NB4 (cell line): ENCODE data around the gene MCF2L.

Experiments
- MAX ChIP-seq: IDR thresholded peaks from 2 replicates; pipeline ENCODE4 v1.6.1; 2011; ENCODE audit warnings: low read depth, low read length
- POLR2A ChIP-seq: IDR thresholded peaks from 2 replicates; pipeline ENCODE4 v1.6.1; 2011; ENCODE audit warnings: mild to moderate bottlenecking; ENCODE audit not compliant: insufficient read length; ENCODE audit errors: extremely low read depth
- TF ChIP-seq, protein P1 (sequence below): IDR thresholded peaks from one replicate; pipeline ENCODE4 v1.5.1; 2012; ENCODE audit warnings: low read depth, low read length

DNA sequence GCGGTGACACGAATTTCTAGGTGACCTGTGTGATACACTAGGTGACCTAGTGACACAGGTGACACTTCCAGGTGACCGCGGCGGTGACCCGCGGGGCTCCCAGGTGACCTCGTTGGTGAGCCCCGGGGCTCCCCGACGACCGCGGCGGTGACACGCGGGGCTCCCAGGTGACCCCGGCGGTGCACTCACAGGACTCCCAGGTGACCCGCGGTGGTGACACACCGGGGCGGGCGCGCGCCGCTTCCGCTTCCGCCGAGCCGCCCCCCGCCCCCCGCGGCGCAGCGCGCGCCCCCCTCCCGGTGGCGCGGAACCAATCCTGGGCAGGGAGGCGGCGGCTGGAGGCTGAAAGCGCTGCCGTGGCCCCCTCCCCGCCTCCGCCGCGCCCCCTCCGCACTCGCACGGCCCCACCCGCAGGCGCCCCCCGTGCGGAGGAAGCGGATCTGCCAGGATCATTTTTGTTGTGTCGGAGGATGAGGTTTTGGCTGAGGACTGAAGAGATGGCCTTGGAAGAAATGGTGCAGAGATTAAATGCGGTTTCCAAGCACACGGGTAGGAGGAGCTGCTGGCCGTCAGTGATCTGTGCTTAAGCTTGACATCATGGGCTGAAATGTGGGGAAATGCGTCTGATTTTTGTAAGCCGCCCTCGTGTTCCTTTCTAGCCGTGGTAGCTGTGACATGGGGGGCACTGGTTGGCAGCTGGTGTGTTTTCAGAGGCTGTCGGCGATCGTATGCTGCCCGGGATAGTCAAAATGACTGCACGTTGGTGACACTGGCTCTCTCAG lies at the start of gene MCF2L:
- TF ChIP-seq, protein P1, sequence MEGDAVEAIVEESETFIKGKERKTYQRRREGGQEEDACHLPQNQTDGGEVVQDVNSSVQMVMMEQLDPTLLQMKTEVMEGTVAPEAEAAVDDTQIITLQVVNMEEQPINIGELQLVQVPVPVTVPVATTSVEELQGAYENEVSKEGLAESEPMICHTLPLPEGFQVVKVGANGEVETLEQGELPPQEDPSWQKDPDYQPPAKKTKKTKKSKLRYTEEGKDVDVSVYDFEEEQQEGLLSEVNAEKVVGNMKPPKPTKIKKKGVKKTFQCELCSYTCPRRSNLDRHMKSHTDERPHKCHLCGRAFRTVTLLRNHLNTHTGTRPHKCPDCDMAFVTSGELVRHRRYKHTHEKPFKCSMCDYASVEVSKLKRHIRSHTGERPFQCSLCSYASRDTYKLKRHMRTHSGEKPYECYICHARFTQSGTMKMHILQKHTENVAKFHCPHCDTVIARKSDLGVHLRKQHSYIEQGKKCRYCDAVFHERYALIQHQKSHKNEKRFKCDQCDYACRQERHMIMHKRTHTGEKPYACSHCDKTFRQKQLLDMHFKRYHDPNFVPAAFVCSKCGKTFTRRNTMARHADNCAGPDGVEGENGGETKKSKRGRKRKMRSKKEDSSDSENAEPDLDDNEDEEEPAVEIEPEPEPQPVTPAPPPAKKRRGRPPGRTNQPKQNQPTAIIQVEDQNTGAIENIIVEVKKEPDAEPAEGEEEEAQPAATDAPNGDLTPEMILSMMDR = no peak
- TF ChIP-seq POLR2A (no peak), MAX (no peak)
